ENCODE measurements around the gene SMAD7.

Gene SMAD7

DNA sequence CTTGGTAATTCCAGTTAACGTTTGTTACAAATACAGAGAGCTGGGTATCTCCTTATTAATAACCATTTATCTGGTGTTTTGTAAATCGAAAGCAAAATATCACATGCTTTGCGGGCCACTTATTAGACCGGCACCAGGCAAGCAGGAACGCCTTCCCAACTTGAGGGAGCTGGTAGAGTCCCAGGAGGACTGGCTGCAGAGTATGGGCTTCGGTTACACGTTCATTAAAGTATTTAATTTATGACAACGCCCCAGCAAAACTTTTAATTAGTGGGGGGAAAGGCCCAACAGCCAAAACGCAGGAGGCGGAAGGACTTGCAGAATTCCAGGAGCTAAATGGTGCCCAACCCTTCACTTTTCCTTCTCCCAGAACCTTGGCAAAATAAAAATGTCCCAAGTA lies 3.7 kb downstream of the SMAD7 start:
- H3K9ac ChIP-seq (ENCODE audit: low read depth, low read length): peak overlapping the region; percentile 95
- peak overlapping the region; percentile 84 for H3K4me3 ChIP-seq (ENCODE audit: low read length)
- peaks cover 49% of the 10 kb centered on the region for H3K4me1 ChIP-seq (ENCODE audit: control insufficient read depth, insufficient read depth, low read length)
- H3K9me3 ChIP-seq (replicated peaks; ENCODE audit: low read length): no peaks in the 10 kb centered on the region
- H3K36me3 ChIP-seq (ENCODE audit: insufficient read depth, low read length): peaks cover 72% of the 10 kb centered on the region
- no peaks in the 10 kb centered on the region for H3K27me3 ChIP-seq (ENCODE audit: control insufficient read depth, insufficient read depth, low read length)
- peak overlapping the region; percentile 97 for H3K4me2 ChIP-seq (ENCODE audit: low read length)

GRCh38 chr18:48946329-48946835 lies 4.4 kb downstream of the SMAD7 start:
- Histone ChIP-seq H3K36me3 (ENCODE audit: insufficient read depth, low read length) (peaks cover 79% of the 10 kb centered on the region), H3K4me2 (ENCODE audit: low read length) (peak overlapping the region; percentile 97), H3K27me3 (ENCODE audit: control insufficient read depth, insufficient read depth, low read length) (no peaks in the 10 kb centered on the region), H3K9me3 (replicated peaks; ENCODE audit: low read length) (no peaks in the 10 kb centered on the region), H3K4me1 (ENCODE audit: control insufficient read depth, insufficient read depth, low read length) (peaks cover 56% of the 10 kb centered on the region), H3K4me3 (ENCODE audit: low read length) (peak overlapping the region; percentile 84), H3K9ac (ENCODE audit: low read depth, low read length) (peak overlapping the region; percentile 95)

DNA sequence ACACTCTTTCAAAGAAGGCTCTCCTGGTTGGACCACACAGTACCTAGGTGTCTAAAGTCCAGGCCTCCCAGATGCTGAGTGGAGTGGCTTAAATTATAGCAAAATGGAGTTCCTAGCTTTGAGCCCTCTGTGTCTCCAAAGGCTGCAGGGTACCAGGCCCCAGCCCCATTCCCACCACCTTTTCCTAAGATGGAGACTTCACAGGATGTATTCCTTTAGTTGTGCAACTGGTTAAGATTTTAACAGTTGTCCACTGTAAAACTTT lies 4.9 kb downstream of the SMAD7 start:
- peak overlapping the region; percentile 95 for H3K9ac ChIP-seq (ENCODE audit: low read depth, low read length)
- no peaks in the 10 kb centered on the region for H3K9me3 ChIP-seq (replicated peaks; ENCODE audit: low read length)
- no peaks in the 10 kb centered on the region for H3K27me3 ChIP-seq (ENCODE audit: control insufficient read depth, insufficient read depth, low read length)
- peaks cover 61% of the 10 kb centered on the region for H3K4me1 ChIP-seq (ENCODE audit: control insufficient read depth, insufficient read depth, low read length)
- H3K4me2 ChIP-seq (ENCODE audit: low read length): peak overlapping the region; percentile 97
- H3K36me3 ChIP-seq (ENCODE audit: insufficient read depth, low read length): peaks cover 84% of the 10 kb centered on the region
- H3K4me3 ChIP-seq (ENCODE audit: low read length): peak overlapping the region; percentile 84

GRCh38 chr18:48944634-48945033 lies 6.1 kb downstream of the SMAD7 start:
- Histone ChIP-seq H3K27me3 (ENCODE audit: control insufficient read depth, insufficient read depth, low read length) (no peaks in the 10 kb centered on the region), H3K9me3 (replicated peaks; ENCODE audit: low read length) (no peaks in the 10 kb centered on the region), H3K4me1 (ENCODE audit: control insufficient read depth, insufficient read depth, low read length) (peaks cover 74% of the 10 kb centered on the region), H3K4me3 (ENCODE audit: low read length) (peak overlapping the region; percentile 19), H3K9ac (ENCODE audit: low read depth, low read length) (peak overlapping the region; percentile 8), H3K36me3 (ENCODE audit: insufficient read depth, low read length) (peaks cover 77% of the 10 kb centered on the region), H3K4me2 (ENCODE audit: low read length) (peak overlapping the region; percentile 70)

DNA sequence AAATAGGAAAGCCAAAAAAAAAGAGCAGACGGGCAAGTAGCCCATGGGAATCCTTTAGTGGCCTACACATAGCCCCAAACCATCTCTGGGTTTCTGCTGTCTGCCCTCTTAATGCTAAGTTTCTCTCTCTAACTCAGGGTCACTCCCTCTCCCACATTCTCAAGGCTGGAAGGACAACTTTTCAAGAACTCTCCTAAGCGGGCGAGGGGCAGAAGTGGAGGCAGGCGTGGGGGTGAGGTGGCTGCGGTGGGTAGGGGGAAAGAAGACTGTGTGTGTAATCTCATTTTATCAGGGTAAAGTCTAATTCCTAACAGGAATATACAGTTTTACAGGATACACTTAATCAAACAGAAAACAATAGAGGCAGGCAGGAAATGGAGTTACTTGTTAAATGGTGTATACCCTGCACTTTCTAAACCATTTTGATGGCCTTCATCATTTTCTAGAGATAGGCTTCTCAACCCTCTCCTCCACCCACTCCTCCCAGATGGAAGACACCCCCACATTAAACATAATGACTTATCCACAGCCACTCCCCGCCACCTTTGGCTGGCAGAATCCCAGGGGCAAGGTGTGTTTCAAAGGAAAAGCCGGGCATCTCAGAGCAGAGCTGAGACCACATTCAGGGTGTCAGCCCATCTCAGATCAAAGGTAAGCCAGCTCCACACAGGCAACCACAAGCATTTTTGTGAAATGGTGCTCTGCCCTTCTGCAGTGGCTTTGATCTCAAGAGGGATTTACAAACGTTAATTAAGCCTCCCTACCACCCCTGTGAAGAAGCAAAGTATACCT lies 6.8 kb downstream of the SMAD7 start:
- H3K9me3 ChIP-seq (replicated peaks; ENCODE audit: low read length): no peaks in the 10 kb centered on the region
- H3K4me3 ChIP-seq (ENCODE audit: low read length): peak overlapping the region; percentile 37
- peaks cover 70% of the 10 kb centered on the region for H3K36me3 ChIP-seq (ENCODE audit: insufficient read depth, low read length)
- no peaks in the 10 kb centered on the region for H3K27me3 ChIP-seq (ENCODE audit: control insufficient read depth, insufficient read depth, low read length)
- H3K4me1 ChIP-seq (ENCODE audit: control insufficient read depth, insufficient read depth, low read length): peaks cover 81% of the 10 kb centered on the region
- H3K9ac ChIP-seq (ENCODE audit: low read depth, low read length): peak overlapping the region; percentile 52
- peak overlapping the region; percentile 70 for H3K4me2 ChIP-seq (ENCODE audit: low read length)

- H3K4me3 ChIP-seq (ENCODE audit: low read length): peak overlapping the region; percentile 37
- H3K9ac ChIP-seq (ENCODE audit: low read depth, low read length): peak overlapping the region; percentile 52
- H3K4me1 ChIP-seq (ENCODE audit: control insufficient read depth, insufficient read depth, low read length): peaks cover 87% of the 10 kb centered on the region
- H3K4me2 ChIP-seq (ENCODE audit: low read length): peak overlapping the region; percentile 70
- peaks cover 69% of the 10 kb centered on the region for H3K36me3 ChIP-seq (ENCODE audit: insufficient read depth, low read length)
- no peaks in the 10 kb centered on the region for H3K9me3 ChIP-seq (replicated peaks; ENCODE audit: low read length)
- no peaks in the 10 kb centered on the region for H3K27me3 ChIP-seq (ENCODE audit: control insufficient read depth, insufficient read depth, low read length)
Observed at GRCh38 chr18:48943333-48943732, 7.4 kb downstream of the SMAD7 start.

- peaks cover 69% of the 10 kb centered on the region for H3K36me3 ChIP-seq (ENCODE audit: insufficient read depth, low read length)
- H3K4me2 ChIP-seq (ENCODE audit: low read length): peak overlapping the region; percentile 75
- H3K4me1 ChIP-seq (ENCODE audit: control insufficient read depth, insufficient read depth, low read length): peaks cover 93% of the 10 kb centered on the region
- H3K9ac ChIP-seq (ENCODE audit: low read depth, low read length): peak overlapping the region; percentile 56
- H3K9me3 ChIP-seq (replicated peaks; ENCODE audit: low read length): no peaks in the 10 kb centered on the region
- no peaks in the 10 kb centered on the region for H3K27me3 ChIP-seq (ENCODE audit: control insufficient read depth, insufficient read depth, low read length)
- peak overlapping the region; percentile 45 for H3K4me3 ChIP-seq (ENCODE audit: low read length)
Observed at GRCh38 chr18:48942554-48943261, 8.1 kb downstream of the SMAD7 start.

DNA sequence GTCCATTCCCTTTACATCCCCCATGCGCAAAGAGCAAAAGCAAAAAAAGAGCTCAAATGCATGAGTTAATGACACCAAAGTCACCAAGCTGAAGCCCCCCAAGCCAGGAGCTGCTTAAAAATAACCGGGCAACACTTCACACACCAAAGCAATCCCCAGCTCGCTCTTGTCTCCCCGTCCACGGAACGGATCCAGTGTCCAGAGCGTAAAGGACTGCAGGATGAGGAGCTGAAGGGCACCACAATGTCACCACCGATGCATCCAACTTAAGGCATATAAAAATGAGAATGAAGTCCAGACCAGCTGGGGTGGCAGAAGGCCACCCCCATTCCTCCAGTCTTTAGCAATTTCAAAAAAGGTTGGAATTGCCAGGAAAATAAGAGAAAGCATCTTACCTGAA lies 8.7 kb downstream of the SMAD7 start:
- H3K4me1 ChIP-seq (ENCODE audit: control insufficient read depth, insufficient read depth, low read length): peaks cover 94% of the 10 kb centered on the region
- H3K27me3 ChIP-seq (ENCODE audit: control insufficient read depth, insufficient read depth, low read length): no peaks in the 10 kb centered on the region
- peak overlapping the region; percentile 45 for H3K4me3 ChIP-seq (ENCODE audit: low read length)

GRCh38 chr18:48941672-48942071 lies 9.1 kb downstream of the SMAD7 start:
- no peaks in the 10 kb centered on the region for H3K27me3 ChIP-seq (ENCODE audit: control insufficient read depth, insufficient read depth, low read length)
- H3K4me1 ChIP-seq (ENCODE audit: control insufficient read depth, insufficient read depth, low read length): peaks cover 90% of the 10 kb centered on the region
- peak overlapping the region; percentile 56 for H3K9ac ChIP-seq (ENCODE audit: low read depth, low read length)
- H3K36me3 ChIP-seq (ENCODE audit: insufficient read depth, low read length): peaks cover 60% of the 10 kb centered on the region
- no peaks in the 10 kb centered on the region for H3K9me3 ChIP-seq (replicated peaks; ENCODE audit: low read length)
- peak overlapping the region; percentile 75 for H3K4me2 ChIP-seq (ENCODE audit: low read length)
- H3K4me3 ChIP-seq (ENCODE audit: low read length): peak overlapping the region; percentile 45

More for the DNA sequence above, 8.7 kb downstream of the SMAD7 start:
- Histone ChIP-seq H3K36me3 (ENCODE audit: insufficient read depth, low read length) (peaks cover 64% of the 10 kb centered on the region), H3K9ac (ENCODE audit: low read depth, low read length) (peak overlapping the region; percentile 56), H3K4me2 (ENCODE audit: low read length) (peak overlapping the region; percentile 75), H3K9me3 (replicated peaks; ENCODE audit: low read length) (no peaks in the 10 kb centered on the region)

- peak overlapping the region; percentile 75 for H3K4me2 ChIP-seq (ENCODE audit: low read length)
- peak overlapping the region; percentile 56 for H3K9ac ChIP-seq (ENCODE audit: low read depth, low read length)
- peaks cover 59% of the 10 kb centered on the region for H3K36me3 ChIP-seq (ENCODE audit: insufficient read depth, low read length)
- H3K27me3 ChIP-seq (ENCODE audit: control insufficient read depth, insufficient read depth, low read length): no peaks in the 10 kb centered on the region
- peak overlapping the region; percentile 45 for H3K4me3 ChIP-seq (ENCODE audit: low read length)
- H3K4me1 ChIP-seq (ENCODE audit: control insufficient read depth, insufficient read depth, low read length): peaks cover 83% of the 10 kb centered on the region
- H3K9me3 ChIP-seq (replicated peaks; ENCODE audit: low read length): no peaks in the 10 kb centered on the region
Observed at GRCh38 chr18:48940854-48941611, 9.7 kb downstream of the SMAD7 start.

Data from skeletal muscle satellite cell (primary cell).